ENCODE measurements around the gene FGD1.

FGD1 gene

GRCh38 chrX:54479136-54480111, 16.6 kb downstream of the FGD1 start:
- no peaks in the 10 kb centered on the region for H4K20me1 ChIP-seq (ENCODE audit: control insufficient read depth, insufficient read depth, low read depth, low read length)
- H3K4me2 ChIP-seq (ENCODE audit: low read length) = no peak overlapping the region; the same call in none of the 2 replicates
- H3K4me3 ChIP-seq (ENCODE audit: low read length) = no peak overlapping the region
- no peaks in the 10 kb centered on the region for H3K27me3 ChIP-seq (ENCODE audit: control insufficient read depth, low read length)
- H3K9me3 ChIP-seq (ENCODE audit: control insufficient read depth, insufficient read depth, low read length) = no peaks in the 10 kb centered on the region
- no peaks in the 10 kb centered on the region for H3F3A ChIP-seq (ENCODE audit: control insufficient read depth, insufficient read depth)
- H3K27ac ChIP-seq (ENCODE audit: low read depth, low read length) = no peak overlapping the region
- H3K9me2 ChIP-seq (replicated peaks; ENCODE audit: control insufficient read depth, low read length) = no peaks in the 10 kb centered on the region
- peaks cover 13% of the 10 kb centered on the region for H3K4me1 ChIP-seq (ENCODE audit: control insufficient read depth, low read length)
- H3K36me3 ChIP-seq (ENCODE audit: control insufficient read depth, low read length) = no peaks in the 10 kb centered on the region
- TF ChIP-seq, protein P1, sequence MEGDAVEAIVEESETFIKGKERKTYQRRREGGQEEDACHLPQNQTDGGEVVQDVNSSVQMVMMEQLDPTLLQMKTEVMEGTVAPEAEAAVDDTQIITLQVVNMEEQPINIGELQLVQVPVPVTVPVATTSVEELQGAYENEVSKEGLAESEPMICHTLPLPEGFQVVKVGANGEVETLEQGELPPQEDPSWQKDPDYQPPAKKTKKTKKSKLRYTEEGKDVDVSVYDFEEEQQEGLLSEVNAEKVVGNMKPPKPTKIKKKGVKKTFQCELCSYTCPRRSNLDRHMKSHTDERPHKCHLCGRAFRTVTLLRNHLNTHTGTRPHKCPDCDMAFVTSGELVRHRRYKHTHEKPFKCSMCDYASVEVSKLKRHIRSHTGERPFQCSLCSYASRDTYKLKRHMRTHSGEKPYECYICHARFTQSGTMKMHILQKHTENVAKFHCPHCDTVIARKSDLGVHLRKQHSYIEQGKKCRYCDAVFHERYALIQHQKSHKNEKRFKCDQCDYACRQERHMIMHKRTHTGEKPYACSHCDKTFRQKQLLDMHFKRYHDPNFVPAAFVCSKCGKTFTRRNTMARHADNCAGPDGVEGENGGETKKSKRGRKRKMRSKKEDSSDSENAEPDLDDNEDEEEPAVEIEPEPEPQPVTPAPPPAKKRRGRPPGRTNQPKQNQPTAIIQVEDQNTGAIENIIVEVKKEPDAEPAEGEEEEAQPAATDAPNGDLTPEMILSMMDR (IDR thresholded peaks at IDR 0.05; ENCODE audit: low read depth, low read length, poor library complexity, severe bottlenecking) = no peak
- no peak for TF ChIP-seq EZH2phosphoT487 (IDR thresholded peaks at IDR 0.05; ENCODE audit: borderline replicate concordance, low read length)
- H3K79me2 ChIP-seq (ENCODE audit: control insufficient read depth, low read length) = no peaks in the 10 kb centered on the region

DNA sequence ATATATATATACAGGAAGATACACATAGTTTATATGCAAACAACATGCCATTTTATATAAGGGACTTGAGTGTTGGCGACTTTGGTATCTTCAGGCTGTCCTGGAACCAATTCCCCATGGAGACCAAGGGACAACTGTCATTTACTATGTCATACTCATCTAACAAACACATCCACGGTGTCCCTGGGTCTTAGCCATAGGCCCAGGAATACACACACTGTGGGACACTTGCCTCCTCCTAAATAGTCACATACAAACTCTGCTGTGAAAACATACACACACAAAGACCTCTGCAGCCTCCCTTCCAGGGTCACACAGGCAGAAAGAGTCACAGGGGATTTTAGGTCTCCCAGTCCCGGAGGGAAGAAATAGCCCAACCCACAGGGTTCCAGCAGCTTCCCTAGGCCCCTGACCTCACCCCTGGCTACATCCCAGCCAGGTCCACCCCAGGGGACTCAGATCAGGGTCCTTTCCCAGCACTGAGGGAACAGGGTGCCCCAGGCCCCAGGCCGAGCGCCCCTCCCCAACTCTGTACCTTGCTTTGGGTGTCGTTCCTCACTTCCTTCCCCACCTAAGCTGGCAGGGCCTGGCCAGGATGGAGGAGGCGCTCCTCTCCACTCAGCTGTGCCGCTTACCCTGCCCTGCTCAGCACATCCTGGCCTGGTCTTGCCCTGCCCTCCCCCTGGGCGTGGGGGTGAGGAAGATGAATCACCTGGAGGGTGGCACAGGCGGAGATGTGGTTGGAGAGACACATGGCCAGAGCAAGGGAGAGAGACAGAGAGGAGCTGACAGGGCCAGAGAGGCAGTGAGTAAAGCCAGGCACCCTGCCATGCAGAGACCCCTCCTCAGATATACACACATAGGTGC, 21.8 kb downstream of the FGD1 start:
- Histone ChIP-seq H3K4me3 (ENCODE audit: low read length) (no peak overlapping the region), H3K4me2 (ENCODE audit: low read length) (no peak overlapping the region), H3K4me1 (ENCODE audit: control insufficient read depth, low read length) (peaks cover 2% of the 10 kb centered on the region), H3K27ac (ENCODE audit: low read depth, low read length) (no peak overlapping the region), H3F3A (ENCODE audit: control insufficient read depth, insufficient read depth) (no peaks in the 10 kb centered on the region), H3K79me2 (ENCODE audit: control insufficient read depth, low read length) (no peaks in the 10 kb centered on the region), H3K9me3 (ENCODE audit: control insufficient read depth, insufficient read depth, low read length) (no peaks in the 10 kb centered on the region), H3K9me2 (replicated peaks; ENCODE audit: control insufficient read depth, low read length) (no peaks in the 10 kb centered on the region), H3K27me3 (ENCODE audit: control insufficient read depth, low read length) (no peaks in the 10 kb centered on the region), H3K36me3 (ENCODE audit: control insufficient read depth, low read length) (no peaks in the 10 kb centered on the region), H4K20me1 (ENCODE audit: control insufficient read depth, insufficient read depth, low read depth, low read length) (no peaks in the 10 kb centered on the region)
- TF ChIP-seq, protein P1 (IDR thresholded peaks at IDR 0.05; ENCODE audit: low read depth, low read length, poor library complexity, severe bottlenecking) = no peak
- no peak for TF ChIP-seq EZH2phosphoT487 (IDR thresholded peaks at IDR 0.05; ENCODE audit: borderline replicate concordance, low read length)

GRCh38 chrX:54470054-54470760, 25.8 kb downstream of the FGD1 start:
- no peak overlapping the region for H3K4me3 ChIP-seq (ENCODE audit: low read length)
- no peak overlapping the region for H3K4me2 ChIP-seq (ENCODE audit: low read length)
- H3K4me1 ChIP-seq (ENCODE audit: control insufficient read depth, low read length) = no peaks in the 10 kb centered on the region
- H3K27me3 ChIP-seq (ENCODE audit: control insufficient read depth, low read length) = no peaks in the 10 kb centered on the region
- no peak overlapping the region for H3K27ac ChIP-seq (ENCODE audit: low read depth, low read length)
- no peaks in the 10 kb centered on the region for H3K9me3 ChIP-seq (ENCODE audit: control insufficient read depth, insufficient read depth, low read length)
- no peaks in the 10 kb centered on the region for H3F3A ChIP-seq (ENCODE audit: control insufficient read depth, insufficient read depth)
- H3K9me2 ChIP-seq (replicated peaks; ENCODE audit: control insufficient read depth, low read length) = no peaks in the 10 kb centered on the region
- no peaks in the 10 kb centered on the region for H4K20me1 ChIP-seq (ENCODE audit: control insufficient read depth, insufficient read depth, low read depth, low read length)
- H3K79me2 ChIP-seq (ENCODE audit: control insufficient read depth, low read length) = no peaks in the 10 kb centered on the region
- no peaks in the 10 kb centered on the region for H3K36me3 ChIP-seq (ENCODE audit: control insufficient read depth, low read length)
- TF ChIP-seq, protein P1 (IDR thresholded peaks at IDR 0.05; ENCODE audit: low read depth, low read length, poor library complexity, severe bottlenecking) = no peak
- TF ChIP-seq EZH2phosphoT487 (IDR thresholded peaks at IDR 0.05; ENCODE audit: borderline replicate concordance, low read length) = no peak
